ENCODE results near the gene ZNF276.
"Not testable (repeated sequence)": the region's sequence is repeated elsewhere in the genome, so short reads cannot be mapped to it uniquely, and the experiment has no call there.

ZNF276 gene

GRCh38 chr16:89720813-89721545, at the start of gene ZNF276, which contains the start of gene VPS9D1:
TSS of gene ZNF276 (plus strand) at chr16:89721537. CDS start at chr16:89721641, 104 bp downstream.
TSS of gene VPS9D1 (minus strand) at chr16:89720898. CDS start at chr16:89720861, 37 bp downstream.
- Histone ChIP-seq H3K27me3 (ENCODE audit: insufficient read depth, low read length, poor library complexity) (no peaks in the 10 kb centered on the region), H3K79me2 (ENCODE audit: insufficient read depth, low read length) (peaks cover 40% of the 10 kb centered on the region), H3K9ac (ENCODE audit: low read depth, low read length) (peak within 1 kb of the TSS; percentile 96), H3K9me3 (ENCODE audit: insufficient read depth, low read length, severe bottlenecking) (no peaks in the 10 kb centered on the region), H2AFZ (ENCODE audit: low read depth, low read length) (peak within 1 kb of the TSS; percentile 80), H3K4me1 (ENCODE audit: insufficient read depth, low read length) (peaks cover 35% of the 10 kb centered on the region), H4K20me1 (ENCODE audit: insufficient read depth, low read length) (peaks cover 29% of the 10 kb centered on the region), H3K4me2 (ENCODE audit: insufficient read depth, low read length) (peak within 1 kb of the TSS; percentile 97), H3K27ac (ENCODE audit: low read length) (peak within 1 kb of the TSS; percentile 87), H3K36me3 (ENCODE audit: insufficient read depth, low read length) (peaks cover 38% of the 10 kb centered on the region), H3K4me3 (ENCODE audit: low read depth in 1 of 2, low read length in 2 of 2) (peak within 1 kb of the TSS; percentile 60 to 70)
- DNase-seq (peak; percentile 86), ATAC-seq (ENCODE audit: insufficient read depth, low read depth) (peak; percentile 64)
- TF ChIP-seq CTCF (IDR thresholded peaks at IDR 0.05; ENCODE audit: borderline replicate concordance, extremely low read depth, low read length, poor library complexity, severe bottlenecking) = no peak
- peak; percentile 46 for TF ChIP-seq EZH2 (IDR thresholded peaks at IDR 0.05; ENCODE audit: borderline replicate concordance, low read depth, low read length, severe bottlenecking)

- not testable (repeated sequence) for H3K36me3 ChIP-seq (ENCODE audit: insufficient read depth, low read length); H3K27me3 ChIP-seq (ENCODE audit: insufficient read depth, low read length, poor library complexity); H2AFZ ChIP-seq (ENCODE audit: low read depth, low read length); ATAC-seq (ENCODE audit: insufficient read depth, low read depth); H4K20me1 ChIP-seq (ENCODE audit: insufficient read depth, low read length); H3K9me3 ChIP-seq (ENCODE audit: insufficient read depth, low read length, severe bottlenecking); H3K9ac ChIP-seq (ENCODE audit: low read depth, low read length); DNase-seq; H3K79me2 ChIP-seq (ENCODE audit: insufficient read depth, low read length); H3K27ac ChIP-seq (ENCODE audit: low read length); H3K4me3 ChIP-seq (ENCODE audit: low read depth in 1 of 2, low read length in 2 of 2); H3K4me2 ChIP-seq (ENCODE audit: insufficient read depth, low read length)
- peaks cover 17% of the 10 kb centered on the region for H3K4me1 ChIP-seq (ENCODE audit: insufficient read depth, low read length)
These were observed 49.8 kb upstream of the ZNF276 start for GRCh38 chr16:89671565-89671964.

GRCh38 chr16:89672177-89672941, 49.0 kb upstream of the ZNF276 start:
- Histone ChIP-seq H3K36me3 (ENCODE audit: insufficient read depth, low read length) (no peaks in the 10 kb centered on the region), H3K27me3 (ENCODE audit: insufficient read depth, low read length, poor library complexity) (no peaks in the 10 kb centered on the region), H4K20me1 (ENCODE audit: insufficient read depth, low read length) (no peaks in the 10 kb centered on the region), H2AFZ (ENCODE audit: low read depth, low read length) (no peak overlapping the region), H3K4me3 (ENCODE audit: low read depth in 1 of 2, low read length in 2 of 2) (no peak overlapping the region), H3K9ac (ENCODE audit: low read depth, low read length) (no peak overlapping the region), H3K79me2 (ENCODE audit: insufficient read depth, low read length) (no peaks in the 10 kb centered on the region), H3K4me2 (ENCODE audit: insufficient read depth, low read length) (no peak overlapping the region), H3K27ac (ENCODE audit: low read length) (no peak overlapping the region), H3K4me1 (ENCODE audit: insufficient read depth, low read length) (peaks cover 17% of the 10 kb centered on the region), H3K9me3 (ENCODE audit: insufficient read depth, low read length, severe bottlenecking) (no peaks in the 10 kb centered on the region)
- no peak for DNase-seq
- TF ChIP-seq CTCF (IDR thresholded peaks at IDR 0.05; ENCODE audit: borderline replicate concordance, extremely low read depth, low read length, poor library complexity, severe bottlenecking) = no peak
- TF ChIP-seq EZH2 (IDR thresholded peaks at IDR 0.05; ENCODE audit: borderline replicate concordance, low read depth, low read length, severe bottlenecking) = no peak
- no peak for ATAC-seq (ENCODE audit: insufficient read depth, low read depth)

- ATAC-seq (ENCODE audit: insufficient read depth, low read depth) (no peak), DNase-seq (no peak)
- Histone ChIP-seq H3K4me1 (ENCODE audit: insufficient read depth, low read length) (no peaks in the 10 kb centered on the region), H3K27ac (ENCODE audit: low read length) (no peak overlapping the region), H3K4me3 (ENCODE audit: low read depth in 1 of 2, low read length in 2 of 2) (no peak overlapping the region), H3K9me3 (ENCODE audit: insufficient read depth, low read length, severe bottlenecking) (peaks cover 14% of the 10 kb centered on the region), H3K27me3 (ENCODE audit: insufficient read depth, low read length, poor library complexity) (no peaks in the 10 kb centered on the region), H2AFZ (ENCODE audit: low read depth, low read length) (no peak overlapping the region), H3K9ac (ENCODE audit: low read depth, low read length) (no peak overlapping the region), H3K79me2 (ENCODE audit: insufficient read depth, low read length) (no peaks in the 10 kb centered on the region), H3K4me2 (ENCODE audit: insufficient read depth, low read length) (no peak overlapping the region), H4K20me1 (ENCODE audit: insufficient read depth, low read length) (no peaks in the 10 kb centered on the region), H3K36me3 (ENCODE audit: insufficient read depth, low read length) (no peaks in the 10 kb centered on the region)
- TF ChIP-seq CTCF (IDR thresholded peaks at IDR 0.05; ENCODE audit: borderline replicate concordance, extremely low read depth, low read length, poor library complexity, severe bottlenecking) (no peak), EZH2 (IDR thresholded peaks at IDR 0.05; ENCODE audit: borderline replicate concordance, low read depth, low read length, severe bottlenecking) (no peak)
These were observed 43.1 kb upstream of the ZNF276 start for GRCh38 chr16:89678258-89678657.
